HG03159 (cell line): ENCODE data around the gene ZMYND15.

Experiments used
- ATAC-seq: cut with Tn5 transposase; IDR thresholded peaks from one replicate; pipeline ENCODE4 v1.9.1; 2021; ENCODE audit warnings: mild to moderate bottlenecking, moderate library complexity; ENCODE audit not compliant: unreplicated experiment

ZMYND15 gene

DNA sequence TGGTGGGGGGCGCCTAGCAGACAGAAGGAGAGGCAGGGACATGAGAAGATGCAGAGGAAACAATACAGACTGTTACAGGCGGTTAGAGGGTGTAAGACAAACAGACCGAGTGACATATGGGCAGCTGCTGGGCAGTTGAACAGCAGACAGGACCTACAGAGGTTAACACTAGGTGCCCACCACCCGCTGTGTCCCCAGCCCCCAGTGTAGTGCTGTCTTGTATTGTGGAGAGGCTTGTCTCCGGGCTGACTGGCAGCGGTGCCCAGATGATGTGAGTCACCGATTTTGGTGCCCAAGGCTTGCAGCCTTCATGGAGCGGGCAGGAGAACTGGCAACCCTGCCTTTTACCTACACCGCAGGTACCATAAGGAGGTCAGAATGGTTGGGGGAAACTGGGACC, 2.5 kb downstream of the ZMYND15 start:
- no peak for ATAC-seq

DNA sequence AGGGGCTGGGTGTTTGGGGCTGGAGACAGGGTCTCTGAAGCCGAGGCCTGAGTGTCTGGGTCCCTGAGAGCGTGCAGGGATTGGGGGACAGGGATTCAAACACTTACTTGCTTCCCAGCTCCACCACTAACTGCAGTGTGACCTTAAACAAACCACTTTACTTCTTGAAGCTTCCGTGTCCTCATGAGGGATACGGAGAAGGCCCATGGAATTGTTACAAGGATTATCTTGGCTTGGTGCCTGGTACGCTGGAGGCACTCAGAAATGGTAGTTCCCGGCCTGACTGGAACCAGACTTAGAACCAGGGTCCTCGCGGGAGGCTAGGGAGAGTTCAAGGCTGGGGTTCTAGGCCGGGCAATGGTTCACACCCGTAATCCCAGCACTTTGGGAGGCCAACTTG, 3.0 kb downstream of the ZMYND15 start:
- ATAC-seq, result no peak

DNA sequence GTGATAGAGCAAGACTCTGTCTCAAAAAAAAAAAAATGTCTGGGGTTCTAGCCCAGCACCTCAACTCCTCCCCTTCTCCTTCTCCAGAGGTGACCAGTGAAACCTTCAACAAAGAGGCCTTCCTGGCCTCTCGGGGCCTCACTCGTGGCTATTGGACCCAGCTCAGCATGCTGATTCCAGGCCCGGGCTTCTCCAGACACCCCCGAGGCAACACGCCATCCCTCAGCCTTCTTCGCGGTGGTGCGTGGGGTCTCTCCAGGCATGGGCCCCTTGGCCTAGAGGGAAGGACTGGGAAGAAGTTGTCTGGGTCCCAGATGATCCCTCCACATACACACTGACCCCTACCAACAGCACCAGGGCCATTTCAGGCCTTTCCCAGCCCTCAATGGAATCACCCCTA, 3.6 kb downstream of the ZMYND15 start:
- no peak for ATAC-seq

DNA sequence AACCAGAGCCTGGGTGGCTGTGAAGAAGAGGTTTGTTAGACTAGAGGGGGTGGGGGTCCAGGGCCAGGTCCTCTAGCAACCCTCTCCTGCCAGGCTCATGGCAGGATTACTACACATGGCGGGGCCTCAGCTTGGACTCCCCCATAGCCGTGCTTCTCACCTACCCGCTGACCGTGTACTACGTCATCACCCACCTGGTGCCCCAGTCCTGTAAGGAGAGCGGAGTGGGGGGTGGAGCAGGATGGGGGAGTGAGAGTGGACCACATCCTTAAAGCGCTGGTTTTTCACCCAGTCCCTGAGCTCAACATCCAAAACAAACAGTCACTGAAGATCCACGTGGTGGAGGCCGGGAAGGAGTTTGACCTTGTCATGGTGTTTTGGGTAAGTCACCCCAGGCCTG, 4.3 kb downstream of the ZMYND15 start:
- no peak for ATAC-seq

DNA sequence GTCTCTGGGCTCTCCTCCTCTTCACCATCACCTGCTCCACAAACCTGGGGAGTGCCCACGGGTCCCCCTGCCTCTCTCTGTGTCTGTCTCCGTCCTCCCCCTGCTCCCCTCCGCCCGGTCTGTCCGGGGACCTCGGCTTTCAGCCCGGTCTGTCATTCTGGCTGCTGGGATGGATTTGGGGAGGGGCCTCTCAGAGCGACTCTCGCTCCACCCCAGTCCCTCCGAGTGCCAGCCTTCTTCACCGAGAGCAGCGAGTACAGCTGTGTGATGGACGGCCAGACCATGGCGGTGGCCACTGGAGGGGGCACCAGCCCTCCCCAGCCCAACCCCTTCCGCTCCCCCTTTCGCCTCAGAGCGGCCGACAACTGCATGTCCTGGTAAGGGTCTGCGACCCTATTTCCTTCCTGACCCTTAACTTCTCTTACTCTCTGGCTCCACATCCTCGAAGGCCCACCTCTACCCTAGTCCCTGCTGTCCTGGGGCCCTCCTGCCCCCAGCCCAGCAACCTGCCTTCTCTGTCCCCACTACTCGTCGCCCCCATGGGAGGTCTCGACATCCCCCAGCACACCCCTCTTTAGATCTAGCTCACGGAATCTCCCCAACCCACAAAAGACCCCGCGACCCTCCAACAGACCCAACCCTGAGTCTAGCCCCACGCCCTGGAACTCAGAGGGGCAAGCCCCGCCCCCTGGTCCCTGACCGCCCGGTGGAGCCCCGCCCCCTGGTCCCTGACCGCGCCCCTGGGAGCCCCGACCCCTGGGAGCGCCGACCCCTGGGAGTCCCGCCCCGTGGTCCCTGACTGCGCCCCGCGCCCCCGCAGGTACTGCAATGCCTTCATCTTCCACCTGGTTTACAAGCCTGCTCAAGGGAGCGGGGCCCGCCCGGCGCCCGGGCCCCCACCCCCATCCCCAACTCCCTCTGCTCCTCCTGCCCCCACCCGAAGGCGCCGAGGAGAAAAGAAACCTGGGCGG, 5.7 kb downstream of the ZMYND15 start:
- ATAC-seq, result no peak

DNA sequence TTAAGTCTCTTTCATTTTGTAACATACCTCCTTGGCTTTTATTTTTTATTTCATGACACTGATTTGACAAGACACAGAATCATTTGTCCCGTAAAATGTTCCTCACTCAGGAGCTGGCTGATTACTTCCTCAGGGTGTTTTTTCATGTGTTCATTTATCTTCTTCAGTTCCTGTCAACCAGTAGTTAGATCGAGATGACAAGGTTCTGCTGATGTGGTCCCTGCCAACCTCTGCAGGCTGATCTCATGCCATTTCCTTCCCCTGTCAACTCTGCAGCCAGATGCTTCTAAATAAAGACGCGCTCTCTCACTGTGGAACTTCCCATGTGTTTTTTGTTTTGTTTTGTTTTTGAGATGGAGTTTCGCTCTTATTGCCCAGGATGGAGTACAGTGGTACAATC, 8.2 kb downstream of the ZMYND15 start:
- ATAC-seq, result no peak

DNA sequence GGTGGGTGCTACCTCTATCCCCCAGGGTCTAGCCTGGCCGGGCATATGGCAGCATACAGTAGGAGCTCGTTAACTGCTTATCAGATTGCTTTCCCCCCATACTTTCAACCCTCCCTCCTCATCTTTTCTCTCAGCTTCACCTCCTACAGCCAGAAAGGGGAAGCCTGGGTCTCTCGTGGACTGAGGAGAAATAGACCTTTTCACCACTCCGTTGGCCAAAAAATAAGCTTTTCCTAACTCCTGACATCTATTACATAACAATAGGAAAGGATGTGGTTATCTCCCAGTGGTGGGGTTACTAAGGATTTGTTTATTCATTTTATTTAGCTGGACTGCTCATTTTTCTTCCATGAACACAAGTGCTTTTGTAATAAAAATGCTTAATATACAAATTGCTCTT, 9.1 kb downstream of the ZMYND15 start:
- ATAC-seq, result no peak

DNA sequence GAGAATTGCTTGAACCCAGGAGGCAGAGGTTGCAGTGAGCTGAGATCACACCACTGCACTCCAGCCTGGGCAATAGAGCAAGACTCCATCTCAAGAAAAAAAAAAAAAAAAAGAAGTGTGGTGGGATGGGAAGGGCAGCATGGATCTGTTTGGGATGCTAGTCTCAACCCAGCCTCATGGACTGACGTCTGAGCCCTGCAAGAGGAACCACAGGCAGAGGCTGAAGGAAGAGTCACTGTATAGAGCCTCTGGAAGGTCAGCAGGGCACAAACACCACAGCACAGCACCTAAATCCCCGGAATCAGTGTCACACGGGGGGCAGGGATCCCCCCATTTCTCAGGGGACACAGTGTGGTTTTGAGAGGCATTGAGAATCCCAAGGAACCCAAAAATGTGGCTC, 11.0 kb downstream of the ZMYND15 start:
- ATAC-seq, result no peak

DNA sequence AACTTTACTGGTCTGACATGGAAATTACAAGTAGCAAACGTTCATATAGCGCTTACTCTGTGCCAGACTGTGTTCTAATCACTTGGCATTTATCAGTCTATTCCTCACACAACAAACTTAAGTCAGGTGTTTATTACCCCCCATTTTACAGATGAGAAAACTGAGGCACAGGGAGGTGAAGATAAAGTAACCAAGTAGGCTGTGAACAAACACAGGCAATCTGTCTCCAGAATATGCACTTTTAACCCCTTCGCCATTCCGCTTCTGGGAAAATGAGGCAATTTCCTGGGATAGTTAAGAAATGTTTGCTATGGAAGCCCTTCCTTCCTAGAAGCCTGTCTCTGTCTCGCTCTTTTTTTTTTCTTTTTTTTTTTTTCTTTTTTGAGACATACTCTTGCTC, 12.3 kb downstream of the ZMYND15 start:
- no peak for ATAC-seq

DNA sequence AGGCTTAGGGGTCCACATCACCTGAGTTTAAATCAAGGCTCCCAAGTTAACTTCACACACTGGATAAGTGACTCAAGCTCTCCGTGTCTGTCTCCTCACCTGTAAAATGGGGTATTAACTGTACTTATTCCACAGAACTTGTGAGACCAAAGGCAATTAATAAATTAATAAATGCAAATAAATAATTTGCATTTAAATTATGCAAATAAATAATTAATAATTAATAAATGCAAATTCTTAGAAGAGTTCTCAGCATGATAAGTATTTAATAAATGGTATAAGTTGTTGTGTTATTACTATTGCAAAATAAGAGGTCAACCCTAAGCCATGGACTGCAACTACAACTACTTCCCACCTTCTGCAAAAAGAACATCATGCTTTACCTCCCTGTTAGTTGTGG, 13.8 kb downstream of the ZMYND15 start:
- no peak for ATAC-seq

DNA sequence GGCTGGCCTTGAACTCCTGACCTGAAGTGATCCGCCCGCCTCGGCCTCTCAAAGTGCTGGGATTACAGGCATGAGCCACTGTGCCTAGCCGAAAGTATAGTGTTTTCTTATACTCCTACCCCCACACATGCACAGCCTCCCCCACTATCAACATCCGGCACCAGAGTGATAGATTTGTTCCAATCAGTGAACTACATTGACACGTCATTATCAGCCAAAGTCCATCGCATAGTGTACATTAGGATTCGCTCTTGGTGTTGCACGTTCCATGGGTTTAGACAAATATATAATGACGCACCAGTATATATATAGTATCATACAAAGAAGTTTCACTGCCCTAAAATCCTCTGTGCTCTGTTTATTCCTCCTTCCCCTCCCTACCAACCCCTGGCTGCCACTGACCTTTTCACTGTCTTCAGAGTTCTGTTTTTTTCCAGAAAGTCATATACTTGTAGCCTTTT, 20.2 kb downstream of the ZMYND15 start:
- ATAC-seq, result no peak

DNA sequence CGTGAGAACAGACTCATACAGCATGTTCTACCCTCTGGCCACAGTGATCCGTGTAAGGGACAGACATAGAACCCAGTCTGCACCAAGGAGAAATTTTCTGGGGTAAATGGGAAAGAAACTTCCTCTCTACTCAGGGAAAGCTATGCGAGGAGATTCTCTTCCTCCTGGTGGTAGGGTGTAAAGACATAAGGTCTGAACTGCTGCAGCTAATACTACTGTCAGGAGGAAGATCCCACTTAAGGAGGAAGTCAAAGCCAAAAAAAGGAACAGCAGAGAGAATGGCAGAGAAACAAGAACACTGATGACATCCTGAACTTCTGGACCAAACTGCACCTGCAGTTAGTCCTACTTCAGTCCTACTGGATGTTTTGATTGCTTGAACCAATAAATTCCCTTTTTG, 25.0 kb downstream of the ZMYND15 start:
- ATAC-seq, result no peak

DNA sequence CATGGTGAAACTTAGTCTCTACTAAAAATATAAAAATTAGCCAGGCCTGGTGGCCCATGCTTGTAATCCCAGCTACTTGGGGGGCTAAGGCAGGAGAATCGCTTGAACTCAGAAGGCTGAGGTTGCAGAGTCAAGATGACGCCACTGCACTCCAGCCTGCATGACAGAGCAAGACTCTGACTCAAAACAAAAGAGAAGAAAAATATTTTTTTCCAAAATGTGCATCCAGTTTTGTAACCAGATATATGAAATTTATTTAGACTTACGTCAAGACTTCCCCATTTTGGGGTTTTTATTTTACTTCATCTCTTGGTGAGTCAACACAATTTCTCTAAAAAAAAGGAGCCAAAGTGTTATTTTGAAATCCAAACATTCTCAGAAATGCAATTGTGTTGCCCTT, 26.6 kb downstream of the ZMYND15 start:
- ATAC-seq, result no peak

DNA sequence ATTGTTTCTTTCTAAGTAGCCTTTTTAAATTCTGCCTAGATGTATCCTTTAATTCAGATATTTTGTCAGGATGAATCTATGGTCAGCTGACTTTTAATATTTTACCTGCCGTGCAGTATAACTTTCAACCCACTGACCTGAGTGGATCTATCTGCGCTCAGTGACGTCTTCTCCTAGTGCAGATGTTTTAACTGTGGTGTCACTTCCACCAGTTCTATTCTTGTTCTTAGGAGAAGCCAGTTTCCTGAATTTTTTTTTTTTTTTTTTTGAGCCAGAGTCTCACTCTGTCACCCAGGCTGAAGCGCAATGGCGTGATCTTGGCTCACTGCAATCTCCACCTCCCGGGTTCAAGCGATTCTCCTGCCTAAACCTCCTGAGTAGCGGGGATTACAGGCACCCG, 27.1 kb downstream of the ZMYND15 start:
- no peak for ATAC-seq

DNA sequence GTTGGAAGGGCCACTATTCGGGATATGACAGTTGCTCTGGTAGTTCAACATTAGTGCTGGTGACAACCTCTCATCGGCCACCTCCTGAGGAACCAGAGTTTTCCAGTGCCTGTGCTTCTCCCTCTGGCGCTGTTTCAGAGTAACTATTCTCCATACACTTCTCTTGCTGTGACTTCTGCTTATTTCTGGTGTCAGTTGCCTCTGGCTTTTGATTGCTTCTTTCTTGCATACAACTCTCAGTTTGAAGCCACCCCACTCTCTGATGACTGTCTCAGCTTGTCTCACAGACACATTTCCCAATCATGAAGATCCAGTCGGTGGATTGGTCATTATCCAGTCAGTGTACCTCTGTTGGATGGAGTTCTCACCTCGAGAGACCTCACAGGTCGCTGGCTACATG, 28.7 kb downstream of the ZMYND15 start:
- ATAC-seq, result no peak

DNA sequence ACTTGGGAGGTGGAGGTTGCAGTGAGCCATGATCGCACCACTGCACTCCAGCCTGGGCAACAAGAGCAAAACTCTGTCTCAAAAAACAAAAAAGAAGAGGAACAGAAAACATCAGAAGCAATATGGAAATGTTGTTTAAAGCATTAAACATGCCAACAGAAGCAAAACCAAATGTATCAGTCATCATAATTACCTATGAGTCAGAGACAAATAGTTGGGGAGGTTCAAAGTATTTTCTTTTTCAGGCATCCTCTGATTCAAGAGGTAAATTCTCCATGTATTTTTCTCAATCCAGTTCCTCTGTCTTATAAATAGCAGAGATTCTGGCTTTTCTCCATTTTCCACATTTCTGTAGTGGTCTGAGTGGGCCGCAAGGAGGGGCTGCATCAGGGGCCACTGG, 30.0 kb downstream of the ZMYND15 start:
- ATAC-seq, result no peak

DNA sequence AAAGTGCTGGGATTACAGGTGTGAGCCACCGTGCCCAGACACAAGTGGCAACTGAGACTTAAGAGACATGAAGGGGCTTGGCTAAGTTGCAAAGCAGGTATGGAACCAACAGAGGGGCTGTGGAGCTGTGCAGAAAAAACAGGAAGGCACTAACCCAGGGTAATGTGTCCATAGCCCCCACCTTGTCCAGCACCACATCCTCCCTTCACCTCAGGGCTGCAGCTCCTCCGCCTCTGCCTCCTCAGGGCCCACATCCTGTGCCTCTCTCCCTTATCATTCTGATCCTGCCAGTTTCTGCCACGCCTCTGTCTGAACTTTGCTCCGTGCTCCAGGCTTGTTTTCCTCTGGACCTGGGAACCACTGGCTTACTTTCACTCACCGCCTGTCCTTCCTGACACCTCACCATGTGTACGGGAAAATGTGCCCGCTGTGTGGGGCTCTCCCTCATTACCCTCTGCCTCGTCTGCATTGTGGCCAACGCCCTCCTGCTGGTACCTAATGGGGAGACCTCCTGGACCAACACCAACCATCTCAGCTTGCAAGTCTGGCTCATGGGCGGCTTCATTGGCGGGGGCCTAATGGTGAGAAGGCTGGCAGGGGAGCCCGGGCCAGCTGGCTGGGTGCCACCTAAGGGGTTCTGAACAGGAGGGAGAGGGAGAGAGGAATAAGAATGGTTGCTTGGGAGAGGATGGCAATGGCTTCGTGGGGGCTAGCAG, 32.0 kb downstream of the ZMYND15 start, which contains the start of gene TM4SF5:
Gene TM4SF5 (plus strand): TSS at position 368 of the 716 bp plus-strand sequence. CDS start 37 bp downstream, at position 405.
- no peak for ATAC-seq

DNA sequence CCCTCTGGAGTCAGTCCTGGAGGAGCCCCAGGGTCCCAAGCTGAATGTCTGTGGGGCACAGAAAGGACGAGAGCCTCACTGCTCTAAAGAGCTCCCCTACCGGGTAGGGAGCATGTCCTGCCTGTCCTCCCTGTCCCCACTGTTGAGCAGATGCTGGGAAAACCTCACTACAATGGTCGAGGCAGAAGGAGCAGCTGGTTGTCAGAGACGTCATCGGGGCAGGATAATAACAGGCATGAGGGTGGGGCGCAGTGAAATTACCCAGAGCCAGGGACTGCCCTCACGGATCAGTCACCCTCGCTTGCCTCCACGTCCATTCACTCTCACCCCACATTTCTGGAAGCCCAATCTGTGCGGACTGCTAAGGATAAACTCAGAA, 32.6 kb downstream of the ZMYND15 start:
- no peak for ATAC-seq

DNA sequence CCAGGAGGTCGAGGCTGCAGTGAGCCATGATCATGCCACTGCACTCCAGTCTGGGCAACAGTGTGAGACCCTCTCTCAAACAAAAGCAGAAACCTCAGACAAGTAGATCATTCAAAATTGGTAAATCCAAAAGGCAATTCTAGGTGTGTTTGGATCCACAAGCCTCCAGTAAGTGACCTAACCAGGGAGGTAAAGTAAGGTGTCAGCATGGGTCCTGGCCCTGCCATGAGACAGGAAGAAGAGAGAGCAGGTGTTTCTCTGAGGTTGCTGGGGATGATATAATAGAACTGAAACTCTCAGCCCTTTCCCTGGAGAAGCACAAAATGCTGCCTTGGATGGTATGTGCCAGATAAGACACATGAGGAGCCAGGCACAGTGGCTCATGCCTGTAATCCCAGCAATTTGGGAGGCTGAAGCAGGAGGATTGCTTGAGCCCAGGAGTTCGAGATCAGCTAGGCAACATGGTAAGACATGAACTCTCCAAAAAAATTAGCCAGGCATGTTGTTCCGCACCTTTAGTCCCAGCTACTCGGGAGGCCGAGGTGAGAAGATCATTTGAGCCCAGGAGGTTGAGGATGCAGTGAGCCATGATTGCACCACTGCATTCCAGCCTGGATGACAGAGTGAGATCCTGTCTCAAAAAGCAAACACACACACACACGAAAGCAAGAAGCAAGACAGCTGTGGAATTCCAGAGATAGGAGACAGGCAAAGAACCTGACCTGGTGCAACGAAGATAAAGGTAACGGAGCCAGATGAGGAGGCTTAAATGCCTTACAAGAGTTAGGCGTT, 38.5 kb downstream of the ZMYND15 start:
- no peak for ATAC-seq

DNA sequence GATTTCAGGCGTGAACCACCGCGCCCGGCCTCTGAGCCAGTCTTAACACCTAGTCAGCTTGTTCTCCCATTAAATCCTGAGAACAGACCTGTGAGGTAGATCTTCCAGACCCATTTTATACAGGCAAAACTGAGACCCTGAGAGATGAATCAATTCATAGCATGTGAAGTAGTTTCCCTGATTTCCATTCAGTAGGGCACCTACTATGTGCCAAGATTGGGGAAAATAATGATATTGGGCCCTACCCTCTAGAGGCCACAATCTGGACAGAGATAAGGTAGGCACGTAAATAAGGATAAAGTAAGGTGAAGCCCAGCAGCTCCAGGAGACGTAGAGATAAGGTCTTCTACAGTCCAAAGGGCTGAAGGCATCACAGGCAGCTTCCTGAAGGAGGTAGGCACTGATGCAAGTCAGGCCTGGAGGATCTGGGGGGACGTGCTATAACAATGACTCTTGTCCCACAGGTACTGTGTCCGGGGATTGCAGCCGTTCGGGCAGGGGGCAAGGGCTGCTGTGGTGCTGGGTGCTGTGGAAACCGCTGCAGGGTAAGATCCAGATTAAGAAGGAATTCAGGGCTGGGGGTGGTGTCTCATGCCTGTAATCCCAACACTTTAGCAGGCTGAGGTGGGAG, 40.8 kb downstream of the ZMYND15 start:
- no peak for ATAC-seq

DNA sequence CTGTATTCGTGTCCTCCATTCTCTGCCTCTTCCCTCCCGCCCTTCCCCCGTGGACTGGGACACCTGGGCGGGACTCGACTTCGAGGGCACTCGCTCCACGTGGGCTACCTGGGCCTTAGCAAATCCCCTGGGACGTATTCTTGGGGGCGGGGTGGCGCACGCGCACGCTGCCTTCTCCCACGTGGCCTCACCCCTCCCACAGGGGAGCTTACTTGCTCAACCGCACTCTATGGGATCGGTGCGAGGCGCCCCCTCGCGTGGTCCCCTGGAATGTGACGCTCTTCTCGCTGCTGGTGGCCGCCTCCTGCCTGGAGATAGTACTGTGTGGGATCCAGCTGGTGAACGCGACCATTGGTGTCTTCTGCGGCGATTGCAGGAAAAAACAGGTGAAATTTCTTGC, 43.0 kb downstream of the ZMYND15 start:
- no peak for ATAC-seq
